ENCODE data around the gene NPTN.
A peak's percentile ranks its signal among the peaks of the same experiment; 100 is the strongest.
"Not testable (repeated sequence)": the region's sequence is repeated elsewhere in the genome, so short reads cannot be mapped to it uniquely, and the experiment has no call there.

NPTN gene

DNA sequence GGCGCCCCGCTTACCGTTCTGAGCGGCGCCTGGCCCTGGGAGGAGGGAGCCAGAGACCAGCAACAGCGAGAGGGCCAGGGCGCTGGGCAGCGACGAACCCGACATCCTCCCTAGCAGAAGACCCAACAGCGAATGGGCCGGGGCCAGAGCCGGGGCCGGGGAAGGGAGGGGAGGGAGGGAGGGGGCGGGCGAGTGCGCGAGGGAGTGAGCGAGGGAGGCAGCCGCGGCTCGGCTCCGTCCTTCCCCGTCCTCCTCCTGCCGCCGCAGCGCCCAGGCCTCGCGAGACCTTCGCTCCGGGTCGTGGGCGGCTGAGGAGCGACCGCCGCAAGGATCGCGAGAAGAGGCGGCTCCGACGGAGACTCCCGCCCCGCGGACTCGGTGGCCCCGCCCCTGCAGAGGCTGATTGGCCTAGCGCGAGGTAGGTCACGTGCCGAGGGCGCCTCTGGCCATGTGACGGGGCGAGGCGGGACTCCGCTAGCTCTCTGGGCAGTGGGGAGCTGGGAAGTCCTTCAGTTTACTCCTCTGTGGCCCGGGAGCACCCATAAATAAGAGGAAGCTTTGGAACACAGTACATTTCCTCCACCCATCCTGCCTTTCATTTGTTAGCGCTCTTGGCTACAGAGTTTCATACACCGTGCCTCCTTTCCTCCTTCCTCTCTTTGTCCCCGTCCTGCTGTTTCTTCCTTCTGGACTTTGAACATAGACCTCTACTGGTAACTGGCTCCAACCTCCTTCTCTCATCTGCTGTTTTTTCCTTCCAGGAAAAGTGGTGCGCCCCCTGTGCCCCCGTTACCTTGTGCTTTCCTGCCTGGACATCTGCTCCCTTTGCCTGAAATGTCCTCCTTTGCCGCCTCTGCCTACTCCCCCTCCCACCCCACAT is at the start of gene NPTN:
Gene NPTN (minus strand): TSS at position 279 of the 880 bp plus-strand sequence. CDS start 174 bp downstream, at position 105.
- DNase-seq (ENCODE audit: low read depth in 2 of 3, low spot score in 2 of 3), result peak; percentile 83 to 97 (median 89)

DNA sequence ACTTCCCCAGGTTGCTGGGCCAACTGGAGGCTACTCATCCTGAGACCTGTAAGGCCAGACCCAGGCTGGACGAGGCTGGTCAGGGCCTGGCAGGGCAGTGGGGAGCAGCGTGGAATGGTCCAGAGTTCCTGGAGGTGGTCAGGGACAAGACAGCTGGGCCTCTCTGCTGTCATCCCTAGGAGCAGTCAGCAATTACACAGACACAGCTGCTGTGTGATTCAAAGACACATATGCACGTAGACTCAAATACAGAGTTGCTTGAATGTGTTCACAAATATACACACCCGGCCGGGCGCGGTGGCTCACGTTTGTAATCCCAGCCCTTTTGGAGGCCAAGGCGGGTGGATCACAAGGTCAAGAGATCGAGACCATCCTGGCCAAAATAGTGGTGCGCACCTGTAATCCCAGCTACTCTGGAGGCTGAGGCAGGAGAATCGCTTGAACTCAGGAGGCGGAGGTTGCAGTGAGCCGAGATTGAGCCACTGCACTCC is 49.5 kb upstream of the NPTN start:
- DNase-seq (ENCODE audit: low read depth in 2 of 3, low spot score in 2 of 3), result no peak

DNA sequence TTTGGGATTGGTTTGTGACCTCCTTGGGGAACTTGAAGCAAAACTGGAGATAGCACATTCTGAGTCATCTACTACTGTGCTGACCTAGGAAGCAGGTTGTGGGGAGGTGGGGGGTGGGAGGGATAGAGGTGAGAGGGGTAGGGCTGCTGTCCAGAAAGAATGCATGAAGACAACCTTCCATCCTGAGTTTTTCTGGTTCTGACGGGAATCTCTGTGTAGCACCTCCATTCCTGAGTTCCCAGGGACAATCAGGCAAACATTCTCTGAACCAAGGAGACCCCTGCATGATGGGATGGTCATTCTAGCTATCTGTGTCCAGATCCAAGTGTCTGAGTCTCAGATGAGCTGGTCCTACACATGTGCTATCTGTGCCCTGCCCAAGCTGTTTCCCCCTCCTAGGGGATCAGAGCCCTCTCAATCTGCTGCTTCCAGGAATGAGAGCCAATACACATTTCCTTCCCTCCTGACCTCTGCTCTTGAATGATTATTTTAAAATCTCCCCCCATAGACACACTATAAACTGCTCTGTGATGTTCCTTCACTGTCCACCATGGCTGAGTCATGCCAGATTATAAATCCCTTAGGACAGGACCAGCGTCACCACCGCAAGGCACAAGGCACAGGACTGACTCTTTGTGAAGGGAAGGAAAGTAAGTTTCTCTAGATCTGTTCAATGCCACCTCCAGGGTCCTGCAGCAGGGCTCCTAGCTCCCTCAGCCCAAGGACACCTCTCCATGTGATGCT is 48.8 kb upstream of the NPTN start:
- no peak for DNase-seq (ENCODE audit: low read depth in 2 of 3, low spot score in 2 of 3)

DNA sequence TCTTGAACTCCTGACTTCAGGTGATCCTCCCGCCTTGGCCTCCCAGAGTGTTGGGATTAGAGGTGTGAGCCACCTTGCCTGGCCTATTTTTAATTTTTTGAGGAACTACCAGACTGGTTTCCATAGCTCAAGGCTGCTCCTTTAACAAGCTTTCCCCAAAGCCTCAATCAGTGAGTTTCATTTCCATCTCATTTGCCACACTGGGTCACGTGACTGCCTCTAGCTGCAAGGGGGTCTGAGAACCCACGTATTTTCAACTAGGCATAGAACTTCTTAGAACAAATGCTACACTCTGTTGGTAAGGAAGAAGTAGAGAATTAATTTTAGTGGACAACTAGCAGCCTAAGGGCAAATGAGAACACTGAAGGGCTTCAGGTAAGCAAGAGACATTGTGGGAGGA is 47.9 kb upstream of the NPTN start:
- DNase-seq (ENCODE audit: low read depth in 2 of 3, low spot score in 2 of 3), result no peak

DNA sequence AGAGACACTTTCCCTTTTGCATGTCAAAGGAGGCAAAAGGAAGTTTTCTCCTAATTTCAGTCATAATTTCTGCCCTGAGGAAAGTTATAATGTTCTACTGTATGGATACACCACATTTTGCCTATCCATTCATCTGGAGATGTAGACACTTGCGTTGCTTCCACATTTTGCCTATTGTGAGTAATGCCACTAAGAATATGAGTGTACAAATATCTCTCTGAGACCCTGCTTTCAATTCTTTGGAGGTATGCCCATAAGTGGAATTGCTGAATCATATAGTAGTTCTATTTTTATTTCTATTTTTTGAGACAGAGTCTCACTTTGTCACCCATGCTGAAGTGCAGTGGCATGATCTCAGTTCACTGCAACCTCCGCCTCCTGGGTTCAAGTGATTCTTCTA is 47.4 kb upstream of the NPTN start:
- no peak for DNase-seq (ENCODE audit: low read depth in 2 of 3, low spot score in 2 of 3)

DNA sequence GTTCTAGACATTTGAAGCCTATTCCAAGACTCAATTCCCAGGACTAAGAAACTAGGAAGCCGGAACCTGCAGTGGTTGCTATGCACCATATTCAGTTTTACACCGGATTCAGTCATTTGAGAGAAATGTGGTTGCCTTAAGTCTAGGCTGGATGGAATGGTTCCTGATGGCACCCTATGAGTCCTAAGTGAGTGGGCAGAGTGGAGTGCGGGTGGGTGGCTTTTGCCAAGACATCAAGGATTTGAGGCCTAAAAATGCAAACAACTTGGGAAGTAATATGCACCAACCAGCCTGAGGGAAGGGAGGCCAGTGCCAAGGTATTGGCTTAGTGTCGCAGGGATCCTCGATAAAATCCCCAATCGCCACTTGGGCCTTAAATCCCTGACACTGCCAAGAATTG is 46.8 kb upstream of the NPTN start:
- no peak for DNase-seq (ENCODE audit: low read depth in 2 of 3, low spot score in 2 of 3)

DNA sequence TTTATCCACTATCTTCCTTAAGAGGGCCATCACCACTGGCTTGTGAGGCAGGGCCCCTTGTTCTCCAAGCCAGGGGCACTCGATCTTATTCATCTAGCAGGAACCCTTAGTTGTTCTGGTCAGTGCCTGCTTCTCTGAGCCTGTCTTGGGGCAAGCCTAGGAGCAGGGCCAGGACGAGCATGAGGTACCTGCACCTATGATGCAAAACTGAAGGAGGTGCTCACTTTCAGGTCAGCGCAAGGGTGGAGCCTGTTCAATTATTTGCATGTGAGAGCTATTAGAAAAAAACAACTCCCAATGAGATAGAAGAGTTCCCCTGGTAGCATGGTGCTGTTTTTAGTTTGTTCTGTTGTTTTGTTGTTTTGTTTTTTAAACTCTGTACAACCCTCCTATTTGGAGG is 46.0 kb upstream of the NPTN start:
- DNase-seq (ENCODE audit: low read depth in 2 of 3, low spot score in 2 of 3), result no peak

DNA sequence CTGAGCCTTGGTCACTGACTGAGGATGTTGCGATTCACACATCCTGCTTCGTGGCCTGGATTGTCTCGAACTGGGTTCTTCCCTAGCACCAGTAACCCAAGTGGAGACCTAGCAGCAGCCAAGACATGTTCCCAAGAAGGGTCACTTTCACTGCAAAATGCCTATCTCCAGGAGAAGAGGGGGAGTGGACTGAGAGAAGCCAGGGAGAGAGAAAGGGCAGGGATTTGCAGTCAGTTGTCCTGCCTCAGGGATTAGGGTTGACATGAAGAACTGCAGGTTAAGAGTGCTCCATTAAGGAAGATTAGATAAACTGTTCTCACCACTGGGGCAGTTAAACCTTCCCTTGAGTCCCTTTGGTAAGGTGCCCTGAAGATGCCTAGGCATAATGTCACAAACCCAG is 45.3 kb upstream of the NPTN start:
- no peak for DNase-seq (ENCODE audit: low read depth in 2 of 3, low spot score in 2 of 3)

DNA sequence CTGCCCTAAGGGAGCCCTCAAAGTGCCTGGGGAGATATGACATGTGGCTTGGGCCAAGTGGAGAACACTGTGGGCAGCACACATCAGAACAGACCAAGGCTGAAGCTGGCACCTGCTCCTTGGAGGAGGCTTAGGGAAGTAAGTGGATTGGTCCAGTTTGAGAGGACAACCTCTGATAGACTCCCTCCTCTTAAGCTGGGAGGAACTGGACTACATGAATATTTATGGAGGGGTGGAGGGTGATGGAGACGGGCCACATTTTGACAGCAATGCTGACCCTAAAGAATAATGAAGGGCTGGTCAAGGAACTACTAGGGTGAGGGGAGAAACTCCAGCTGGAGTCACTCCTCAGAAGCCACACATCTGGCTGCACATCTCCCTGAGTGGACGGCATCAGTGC is 44.5 kb upstream of the NPTN start:
- no peak for DNase-seq (ENCODE audit: low read depth in 2 of 3, low spot score in 2 of 3)

DNA sequence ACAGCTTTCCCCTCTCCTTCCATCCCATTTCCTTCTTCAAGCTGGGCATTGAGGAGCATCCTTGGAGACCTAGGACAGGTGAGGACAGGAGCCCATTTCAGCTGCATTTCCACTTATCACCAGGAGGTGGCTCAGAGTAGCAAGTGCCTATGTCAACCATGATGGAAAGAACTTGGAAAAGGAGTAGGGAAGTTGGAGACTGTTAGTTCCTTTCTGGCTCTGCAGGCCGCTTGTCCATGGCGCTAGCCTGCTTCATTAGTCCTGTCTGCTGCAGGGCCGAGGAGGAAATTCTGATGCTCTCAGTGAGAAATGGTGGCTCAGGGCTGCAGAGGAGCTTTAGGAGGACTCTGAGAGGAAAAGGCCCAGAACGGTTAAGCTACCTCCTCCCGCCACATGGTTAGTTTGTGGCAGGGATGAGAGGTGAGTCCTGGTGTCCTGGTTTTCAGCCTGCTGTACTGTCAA is 44.0 kb upstream of the NPTN start:
- no peak for DNase-seq (ENCODE audit: low read depth in 2 of 3, low spot score in 2 of 3)

DNA sequence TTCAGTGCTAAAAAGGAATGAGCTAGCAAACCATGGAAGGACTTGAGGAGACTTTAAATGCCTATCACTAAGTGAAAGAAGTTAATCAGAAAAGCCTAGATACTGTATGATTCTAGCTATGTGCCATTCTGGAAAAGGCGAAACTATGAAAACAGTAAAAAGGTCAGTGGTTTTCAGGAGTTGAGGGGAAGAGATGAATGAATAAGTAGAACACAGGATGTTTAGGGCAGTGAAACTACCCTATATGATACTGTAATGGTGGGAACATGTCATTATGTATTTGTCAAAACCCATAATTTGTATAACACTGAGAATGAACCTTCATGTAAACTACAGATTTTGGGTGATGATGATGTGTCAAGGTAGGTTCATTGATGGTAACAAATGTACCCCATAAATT is 41.4 kb upstream of the NPTN start:
- no peak for DNase-seq (ENCODE audit: low read depth in 2 of 3, low spot score in 2 of 3)

DNA sequence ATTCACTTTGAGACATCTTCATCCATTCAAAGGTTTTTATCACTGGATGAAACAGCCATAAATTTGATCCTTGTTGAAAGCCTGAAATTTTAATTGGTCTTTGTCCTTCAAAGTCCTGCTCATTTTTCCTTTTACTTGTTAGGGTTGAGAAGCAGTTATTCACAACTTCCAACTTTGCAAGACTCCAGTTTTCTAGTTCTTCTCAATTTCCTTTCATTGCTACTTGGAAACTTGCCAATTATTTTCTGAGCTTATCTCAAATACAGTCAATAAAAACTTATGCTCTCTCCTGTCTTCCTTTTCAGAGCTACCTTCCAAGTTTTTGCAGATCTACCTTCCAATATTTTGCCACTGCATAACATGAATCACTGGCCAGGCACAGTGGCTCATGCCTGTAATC is 27.3 kb upstream of the NPTN start:
- no peak for DNase-seq (ENCODE audit: low read depth in 2 of 3, low spot score in 2 of 3)

DNA sequence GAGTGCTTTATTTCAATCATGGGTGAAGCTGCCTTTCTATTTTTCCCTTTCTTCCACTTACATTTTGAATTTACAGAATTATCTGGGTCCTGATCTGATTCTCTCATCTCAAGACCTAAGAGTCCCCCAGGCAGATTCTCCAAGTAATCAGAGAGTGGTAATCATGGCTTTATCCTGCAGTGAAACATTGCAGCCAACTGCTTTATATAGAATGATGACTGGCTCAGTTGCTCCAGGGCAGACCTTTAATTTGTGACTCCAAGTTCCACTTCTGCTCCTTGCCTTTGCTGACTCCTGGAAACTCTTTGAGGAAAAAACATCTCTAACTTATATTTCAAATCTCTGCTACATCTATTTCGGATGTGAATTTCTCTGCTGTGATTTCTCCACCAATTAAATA is 25.5 kb upstream of the NPTN start:
- no peak for DNase-seq (ENCODE audit: low read depth in 2 of 3, low spot score in 2 of 3)

DNA sequence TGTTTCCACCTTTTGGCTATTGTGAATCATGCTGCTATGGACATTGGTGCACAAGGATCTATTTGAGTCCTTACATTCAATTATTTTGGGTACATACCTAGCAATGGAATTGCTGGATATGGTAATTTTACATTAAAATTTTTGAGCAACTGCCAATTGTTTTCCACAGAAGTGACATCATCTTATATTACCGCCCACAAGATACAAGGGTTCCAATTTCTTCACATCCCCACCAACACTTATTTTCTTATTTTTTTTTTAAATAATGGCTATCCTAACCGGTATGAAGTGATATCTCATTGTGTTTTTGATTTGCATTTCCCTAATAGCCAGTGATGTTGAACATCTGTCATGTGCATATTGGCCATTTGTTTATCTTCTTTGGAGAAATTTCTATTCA is 22.5 kb upstream of the NPTN start:
- DNase-seq (ENCODE audit: low read depth in 2 of 3, low spot score in 2 of 3), result no peak

DNA sequence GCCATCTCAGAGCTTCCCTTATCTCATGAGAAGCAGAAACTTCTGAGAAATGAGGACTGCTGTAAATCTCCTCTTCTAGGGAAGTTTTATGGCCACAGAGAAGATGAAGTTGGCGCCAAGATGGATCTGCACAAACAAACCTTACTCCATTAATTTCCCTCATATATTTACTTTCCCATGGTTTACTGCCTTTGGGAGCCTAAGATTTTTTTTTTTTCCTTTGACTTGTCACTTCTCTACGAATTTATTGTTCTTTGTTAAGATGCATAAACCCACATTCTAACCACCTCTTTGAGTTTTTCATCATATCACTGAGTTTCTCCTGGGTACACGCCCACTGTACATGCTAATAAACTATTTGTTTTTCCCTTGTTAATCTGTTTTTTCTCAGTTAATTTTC is 21.5 kb upstream of the NPTN start:
- DNase-seq (ENCODE audit: low read depth in 2 of 3, low spot score in 2 of 3), result no peak

DNA sequence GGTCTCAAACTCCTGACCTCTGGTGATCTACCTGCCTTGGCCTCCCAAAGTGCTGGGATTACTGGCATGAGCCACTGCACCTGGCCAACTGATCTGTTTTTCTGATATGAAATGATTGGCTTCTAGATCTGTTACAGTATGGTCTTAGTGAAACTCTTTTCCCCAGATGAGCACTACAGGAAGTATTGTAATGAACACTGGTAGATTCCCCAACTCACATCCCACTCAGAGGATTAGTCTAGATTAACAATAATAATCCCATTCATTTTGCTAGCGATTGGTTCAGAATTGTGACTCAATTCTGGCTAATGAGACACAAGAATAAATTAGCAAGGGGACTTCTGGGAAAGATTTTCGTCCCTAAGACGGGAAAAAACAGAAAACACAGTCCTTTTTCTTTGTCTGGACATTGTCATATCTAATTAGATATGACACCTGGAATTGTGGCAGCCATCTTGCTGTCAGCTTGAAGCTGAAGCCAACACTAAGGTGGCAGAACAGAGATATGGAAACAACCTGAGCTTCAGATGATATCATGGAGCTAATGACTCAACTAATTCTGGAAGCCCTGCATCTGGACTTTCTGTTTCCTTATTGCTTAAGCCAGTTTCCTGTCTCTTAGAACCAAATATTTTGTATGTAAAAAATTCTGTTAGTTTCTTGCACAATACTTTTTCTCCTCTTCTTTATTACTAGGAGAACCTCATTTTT is 17.4 kb upstream of the NPTN start:
- DNase-seq (ENCODE audit: low read depth in 2 of 3, low spot score in 2 of 3), result no peak

DNA sequence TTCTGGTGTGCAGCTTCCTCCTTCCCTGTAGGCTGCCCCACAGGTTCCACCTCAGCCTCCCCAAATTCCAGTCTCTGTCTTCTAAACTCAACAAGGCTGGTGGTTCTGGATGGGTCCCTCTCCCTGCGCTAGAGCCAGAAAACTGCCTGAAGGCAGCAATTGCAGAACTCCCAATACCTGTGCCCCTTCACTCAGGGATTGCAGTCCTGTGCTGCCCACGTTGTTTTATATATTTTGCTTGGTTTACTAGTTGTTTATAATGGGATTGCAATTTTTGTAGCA is 14.8 kb upstream of the NPTN start:
- DNase-seq (ENCODE audit: low read depth in 2 of 3, low spot score in 2 of 3), result no peak

DNA sequence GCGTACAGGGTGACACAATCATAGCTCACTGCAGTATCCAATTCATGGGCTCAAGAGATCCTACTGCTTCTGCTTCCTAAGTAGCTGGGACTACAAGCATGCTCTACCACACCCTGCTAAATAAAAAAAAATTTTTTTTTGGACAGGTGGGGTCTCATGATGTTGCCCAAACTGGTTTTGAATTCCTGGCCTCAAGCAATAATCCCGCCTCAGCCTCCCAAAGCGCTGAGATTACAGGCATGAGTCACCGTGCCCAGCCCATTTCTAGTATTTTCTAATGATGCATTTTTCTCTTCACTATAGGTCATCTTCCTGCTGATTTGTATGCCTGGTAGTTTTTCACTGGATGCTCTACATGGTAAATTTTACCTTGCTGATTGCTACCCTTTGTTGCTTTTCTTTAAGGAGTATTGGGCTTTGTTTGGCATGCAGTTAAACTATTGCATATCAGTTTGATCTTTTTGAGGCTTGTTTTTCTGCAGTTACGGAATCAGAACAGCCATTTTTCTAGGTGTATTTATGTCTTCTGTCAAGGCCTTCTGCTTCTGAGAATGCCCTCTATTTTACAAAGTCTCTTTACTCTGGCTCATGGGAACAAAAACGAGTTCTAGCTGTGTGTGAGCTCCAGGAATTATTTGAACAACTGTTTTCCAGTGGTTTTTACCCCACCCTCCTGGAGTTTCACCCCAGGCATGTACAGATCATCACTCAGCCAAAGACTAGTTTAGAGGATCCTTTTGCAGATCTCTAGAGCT is 14.2 kb upstream of the NPTN start:
- no peak for DNase-seq (ENCODE audit: low read depth in 2 of 3, low spot score in 2 of 3)

DNA sequence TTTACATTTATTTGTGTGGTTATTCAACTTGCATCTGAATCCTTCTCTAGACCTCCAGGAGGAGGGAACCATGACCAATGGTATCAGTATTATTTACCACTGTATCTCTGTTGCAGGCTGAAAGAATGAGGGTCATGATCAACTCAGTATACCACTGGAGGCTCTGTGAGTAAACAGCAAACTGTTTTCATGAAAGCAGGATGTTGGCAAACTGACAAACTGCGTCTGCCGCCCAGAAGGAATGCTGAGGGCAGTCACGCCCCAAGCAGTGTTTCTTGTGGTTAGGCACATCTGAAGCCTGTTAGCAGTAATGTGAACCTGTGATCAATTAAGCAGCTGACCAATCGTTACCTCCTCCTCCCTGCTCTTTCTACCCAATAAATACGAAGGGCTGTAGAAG is 6.3 kb upstream of the NPTN start:
- not testable (repeated sequence) for DNase-seq (ENCODE audit: low read depth in 2 of 3, low spot score in 2 of 3)

DNA sequence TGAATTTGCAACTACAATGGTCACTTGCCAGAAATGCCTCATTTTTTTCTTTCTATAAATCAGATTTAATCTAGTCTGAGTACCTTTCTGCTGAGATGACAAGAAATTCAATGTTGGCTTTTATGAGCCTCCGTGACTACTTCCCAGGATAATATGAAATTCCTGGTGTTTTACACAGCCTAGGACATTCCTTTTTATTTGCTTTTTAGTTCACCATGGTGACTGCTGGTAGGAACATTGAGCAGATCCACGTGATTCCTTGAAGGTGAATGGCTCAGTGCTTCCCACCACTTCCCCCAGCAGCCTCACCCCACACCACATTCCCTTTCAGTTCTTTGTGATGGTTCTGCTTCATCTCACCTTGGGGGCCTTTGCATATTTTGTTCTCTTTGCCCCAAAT is 4.3 kb upstream of the NPTN start:
- no peak for DNase-seq (ENCODE audit: low read depth in 2 of 3, low spot score in 2 of 3)

DNA sequence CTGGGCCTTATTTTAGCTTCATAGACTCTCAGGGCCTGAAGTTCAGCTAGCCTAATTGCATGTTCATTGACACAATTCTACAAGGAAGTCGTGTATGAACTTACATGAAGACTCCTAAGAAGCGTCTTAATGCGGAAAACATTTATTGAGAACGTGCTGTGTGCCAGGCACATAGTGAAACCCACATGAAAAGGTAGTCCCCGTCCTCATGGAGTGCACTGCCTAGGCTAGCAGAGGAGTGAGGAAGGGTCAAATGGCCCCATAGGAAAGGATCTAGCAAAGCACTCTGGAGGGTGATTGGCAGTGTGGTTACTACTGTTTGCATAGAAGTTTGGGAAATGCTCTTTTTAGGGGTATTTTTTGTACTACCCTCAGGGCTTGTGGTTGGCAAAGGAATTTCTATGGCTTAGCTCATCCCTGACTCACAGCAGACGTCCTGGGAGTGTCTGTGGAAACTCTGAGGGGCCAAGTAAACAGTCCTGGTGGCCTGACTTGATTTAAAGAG is 854 bp upstream of the NPTN start:
- DNase-seq (ENCODE audit: low read depth in 2 of 3, low spot score in 2 of 3), result no peak

Measured in activated CD8-positive, alpha-beta memory T cell treated with anti-CD3 and anti-CD28 coated beads for 48 hours (primary cell).